Gastrocnemius medialis (tissue), 4 donors: ENCODE measurements around the gene GPR142. TPM values are rescaled to one million over a fixed set of nuclear protein-coding genes. Genes with fewer than 3 reads are reported as not detected.

ENCODE experiments used
- ATAC-seq, 2 donors: fragments of 150-250 bp; one replicate each; pipeline ENCODE4 v1.9.1; 2016
- DNase-seq, 2 donors: peaks; one replicate each; pipeline ENCODE4 v3.0.0-alpha.2; 2019
- H3K27ac ChIP-seq, 4 donors: fragments of 200-600 bp; sonication (generic); 1 replicate in 1 of 4; 2 replicates in 3 of 4; pipeline ENCODE4 v1.5.1; 2016 to 2018; ENCODE audit warnings: mild to moderate bottlenecking in 2 of 4, moderate library complexity in 1 of 4
- H3K27me3 ChIP-seq, 3 donors: fragments of 200-600 bp; sonication (generic) in 2 of 3; 1 replicate in 1 of 3; 2 replicates in 2 of 3; pipeline versions ENCODE4 v1.5.1 to v1.6.0; 2016 to 2019; ENCODE audit warnings: mild to moderate bottlenecking in 1 of 3, moderate library complexity in 1 of 3
- H3K36me3 ChIP-seq, 2 donors: fragments of 200-600 bp; sonication (generic) in 1 of 2; one replicate each; pipeline ENCODE4 v1.5.1; 2017 to 2018
- H3K4me1 ChIP-seq, 2 donors: fragments of 200-600 bp; sonication (generic) in 1 of 2; one replicate each; pipeline ENCODE4 v1.5.1; 2016 to 2017; ENCODE audit warnings: mild to moderate bottlenecking in 2 of 2
- H3K4me3 ChIP-seq, 4 donors: fragments of 200-600 bp; sonication (generic) in 3 of 4; 1 replicate in 1 of 4; 2 replicates in 3 of 4; pipeline ENCODE4 v1.5.1; 2016 to 2019; ENCODE audit warnings: mild to moderate bottlenecking in 2 of 4
- H3K9me3 ChIP-seq, 3 donors: fragments of 200-600 bp; sonication (generic) in 2 of 3; 1 replicate in 1 of 3; 2 replicates in 2 of 3; pipeline ENCODE4 v1.5.1; 2016 to 2019
- CTCF ChIP-seq, 5 experiments: fragments of 450-650 bp in 3 of 5; fragments of 200-600 bp in 2 of 5; sonication (generic) in 2 of 5; IDR thresholded peaks in 4 of 5; conservative IDR thresholded peaks in 1 of 5; 1 replicate in 4 of 5; 2 replicates in 1 of 5; pipeline ENCODE4 v1.5.1; 2016 to 2019; ENCODE audit warnings: antibody characterized with exemption in 5 of 5, mild to moderate bottlenecking in 3 of 5, moderate library complexity in 3 of 5
- POLR2A ChIP-seq, 2 donors: fragments of 450-650 bp; IDR thresholded peaks; one replicate each; pipeline ENCODE4 v1.6.1; 2017; ENCODE audit warnings: antibody characterized with exemption in 2 of 2, mild to moderate bottlenecking in 2 of 2, moderate library complexity in 2 of 2
- in situ Hi-C, 4 donors: fragments of 200-750 bp; cut with MboI; loops; one replicate each; pipeline versions ENCODE4 v1.15.0 to v1.8.0; 2017; ENCODE audit warnings: low sequenced_read_pairs in 4 of 4
- intact Hi-C: fragments of 100-400 bp; cut with DNase I; formaldehyde crosslinking; loops from one replicate; pipeline ENCODE4 v1.15.1; 2023; ENCODE audit warnings: low total_unique reads
- total RNA-seq, 4 donors: library from RNA; depleted of rRNA; stranded (reverse); fragments of >200 nt; gene quantifications; one replicate each; pipeline versions ENCODE4 v1.1.0 to v1.2.3, GENCODE V29; 2016

The GPR142 gene
- total RNA-seq, 4 donors from 2014 or later, result not detected

- intact Hi-C loops, result no loop called here
- Histone ChIP-seq H3K27me3 (no peaks in the 10 kb centered on the region), H3K4me1 (peaks cover 4 to 9% of the 10 kb centered on the region in 2 donors), H3K9me3 (no peaks in the 10 kb centered on the region), H3K4me3 (no peak overlapping the region), H3K27ac (no peak overlapping the region), H3K36me3 (no peaks in the 10 kb centered on the region)
- ATAC-seq (no peak), DNase-seq (no peak)
- in situ Hi-C loops, result loop anchor here in 3 of 4 donors (5.0 to 25.0 kb wide), 4 partner anchors 82 to 487 kb away; partner anchors contain the start of genes FDXR (in 1 of the 3), GRIN2C (in 1 of the 3), RPL38 (in 1 of the 3) and TTYH2 (in 1 of the 3)
- TF ChIP-seq POLR2A (IDR thresholded peaks at IDR 0.05) (no peak), CTCF (IDR thresholded peaks at IDR 0.05 in 4 of 5, conservative IDR thresholded peaks at IDR 0.05 in 1 of 5) (no peak)
Observed at GRCh38 chr17:74374858-74375257, 7.6 kb downstream of the GPR142 start.

- H3K4me1 ChIP-seq, result peaks cover 17 to 21% of the 10 kb centered on the region in 2 donors
- peak overlapping the region; percentile 94 to 97 (median 96) for H3K27ac ChIP-seq
- H3K27me3 ChIP-seq, result no peaks in the 10 kb centered on the region
- intact Hi-C loops, result loop anchor here (1.0 to 10.0 kb wide), 4 partner anchors 75 to 395 kb away; partner anchors contain the start of gene NAT9
- peak; percentile 81 to 84 for ATAC-seq
- DNase-seq, result peak; percentile 84 to 92
- H3K9me3 ChIP-seq, result no peaks in the 10 kb centered on the region
- H3K36me3 ChIP-seq, result no peaks in the 10 kb centered on the region
- in situ Hi-C loops, result loop anchor here in 3 of 4 donors (5.0 to 25.0 kb wide), 3 partner anchors 78 to 483 kb away; partner anchors contain the start of genes FDXR (in 1 of the 3) and GRIN2C (in 1 of the 3)
- TF ChIP-seq CTCF (IDR thresholded peaks at IDR 0.05 in 4 of 5, conservative IDR thresholded peaks at IDR 0.05 in 1 of 5) (peak; percentile 97 to 99 (median 99)), POLR2A (IDR thresholded peaks at IDR 0.05) (no peak)
- H3K4me3 ChIP-seq, result peak overlapping the region; percentile 34 to 48 (median 44)
Observed at GRCh38 chr17:74379495-74380085, 12.3 kb downstream of the GPR142 start.

GRCh38 chr17:74380086-74380958 is 13.0 kb downstream of the GPR142 start:
- DNase-seq (peak; percentile 51 to 85), ATAC-seq (peak; percentile 82 to 86)
- intact Hi-C loops, result loop anchor here (1.0 to 10.0 kb wide), 2 partner anchors 74 to 394 kb away; partner anchors contain the start of gene NAT9

More at GRCh38 chr17:74380086-74380958, 13.0 kb downstream of the GPR142 start:
- TF ChIP-seq POLR2A (IDR thresholded peaks at IDR 0.05) (peak in 1 of 2 donors; percentile 46), CTCF (IDR thresholded peaks at IDR 0.05 in 4 of 5, conservative IDR thresholded peaks at IDR 0.05 in 1 of 5) (peak in 1 of 5 experiments; percentile 18)
- Histone ChIP-seq H3K36me3 (no peaks in the 10 kb centered on the region), H3K27me3 (no peaks in the 10 kb centered on the region), H3K4me3 (peak overlapping the region; percentile 34 to 48 (median 44)), H3K9me3 (no peaks in the 10 kb centered on the region), H3K4me1 (peaks cover 17 to 21% of the 10 kb centered on the region in 2 donors), H3K27ac (peak overlapping the region; percentile 94 to 97 (median 96))
- in situ Hi-C loops, result loop anchor here in 1 of 4 donors (25.0 kb wide), 1 partner anchor 482 kb away; the partner anchor contains the start of genes FDXR and GRIN2C
